GOT3 (cell line): ENCODE data around the gene KCNIP4.
"Not testable (repeated sequence)": the region's sequence is repeated elsewhere in the genome, so short reads cannot be mapped to it uniquely, and the experiment has no call there.

ENCODE experiments used
- DNase-seq: peaks from one replicate; lab custom pipeline; 2025; ENCODE audit warnings: mixed read lengths; lab: John Stamatoyannopoulos, UW

Gene KCNIP4

GRCh38 chr4:20752641-20753040, 1195.9 kb downstream of the KCNIP4 start:
- no peak for DNase-seq

GRCh38 chr4:20746000-20746399, 1202.6 kb downstream of the KCNIP4 start:
- not testable (repeated sequence) for DNase-seq

DNA sequence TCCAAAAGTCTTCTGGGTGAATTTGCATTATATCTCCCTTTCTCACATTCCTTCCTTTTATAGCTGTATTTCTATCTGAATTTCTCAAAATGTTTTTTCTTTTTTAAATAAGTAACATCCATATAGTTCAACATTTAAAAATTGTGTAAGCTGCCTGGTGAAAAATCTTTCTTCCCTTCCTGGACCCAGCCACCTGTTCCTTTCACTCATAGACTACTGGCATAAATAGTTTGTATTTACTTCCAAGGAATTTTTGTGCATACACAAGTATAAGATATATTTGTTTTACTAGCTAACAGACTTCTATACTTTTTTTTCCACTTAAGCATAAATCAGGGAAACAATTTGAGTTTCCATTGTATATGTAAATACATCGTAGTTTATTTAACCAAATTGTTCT, 1212.6 kb downstream of the KCNIP4 start:
- no peak for DNase-seq

DNA sequence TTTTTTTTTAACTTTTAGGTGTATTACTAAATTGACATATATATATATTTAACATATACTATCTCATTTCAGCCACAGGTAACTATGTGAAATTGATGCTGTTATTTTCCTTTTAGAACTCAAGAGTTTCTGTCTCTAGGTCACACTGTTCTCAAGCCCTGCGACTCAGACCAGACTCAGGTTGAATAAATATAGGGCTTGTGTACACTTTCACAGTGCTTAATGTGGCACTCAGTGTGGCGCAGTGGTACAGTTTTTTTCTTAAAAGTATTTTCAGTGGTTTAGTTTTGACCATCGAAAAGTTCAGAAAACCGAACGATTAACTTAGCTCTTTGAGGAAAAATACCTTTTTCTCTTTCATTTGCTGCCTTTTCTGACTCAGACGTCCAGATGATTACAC, 1223.7 kb downstream of the KCNIP4 start:
- DNase-seq, result no peak

- no peak for DNase-seq
Measured at GRCh38 chr4:20723463-20723862, 1225.1 kb downstream of the KCNIP4 start.

DNA sequence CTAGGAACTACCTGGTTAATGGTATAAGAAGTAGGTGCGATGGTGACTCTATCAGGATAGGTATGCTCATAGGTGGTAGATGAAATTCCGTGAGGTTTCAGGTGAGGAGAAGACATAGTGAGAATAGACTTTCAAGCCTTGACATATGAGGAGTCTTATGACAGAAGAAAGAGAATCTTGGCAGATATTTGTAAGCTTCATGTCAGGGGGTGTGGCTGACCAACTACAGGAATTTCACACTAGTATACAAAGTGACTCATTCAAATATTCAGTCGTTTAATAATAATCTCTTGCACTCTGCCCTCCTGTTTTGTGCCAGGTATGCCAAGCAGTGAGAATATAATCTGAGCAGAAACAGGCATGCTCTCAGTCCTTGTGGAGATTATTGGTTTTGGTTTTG, 1225.6 kb downstream of the KCNIP4 start:
- no peak for DNase-seq

DNA sequence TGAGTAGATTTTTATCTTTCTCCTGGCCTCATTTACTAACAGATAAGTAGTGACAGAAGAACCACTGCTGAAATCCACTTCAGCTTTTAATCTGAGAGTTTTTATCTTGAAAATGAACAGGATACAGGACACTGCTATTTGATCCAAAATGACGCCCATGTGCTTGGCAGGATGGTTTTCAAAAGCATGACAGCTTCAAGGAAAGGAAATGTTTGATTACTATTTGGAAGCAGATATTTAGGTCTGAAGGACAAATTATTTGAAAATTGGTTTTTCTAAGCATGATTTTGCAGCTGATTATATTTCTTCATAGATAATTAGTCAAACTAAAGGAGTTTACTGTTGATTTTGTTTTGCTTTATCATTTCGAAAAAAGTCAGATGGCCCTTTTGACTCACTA, 1237.2 kb downstream of the KCNIP4 start:
- no peak for DNase-seq

DNA sequence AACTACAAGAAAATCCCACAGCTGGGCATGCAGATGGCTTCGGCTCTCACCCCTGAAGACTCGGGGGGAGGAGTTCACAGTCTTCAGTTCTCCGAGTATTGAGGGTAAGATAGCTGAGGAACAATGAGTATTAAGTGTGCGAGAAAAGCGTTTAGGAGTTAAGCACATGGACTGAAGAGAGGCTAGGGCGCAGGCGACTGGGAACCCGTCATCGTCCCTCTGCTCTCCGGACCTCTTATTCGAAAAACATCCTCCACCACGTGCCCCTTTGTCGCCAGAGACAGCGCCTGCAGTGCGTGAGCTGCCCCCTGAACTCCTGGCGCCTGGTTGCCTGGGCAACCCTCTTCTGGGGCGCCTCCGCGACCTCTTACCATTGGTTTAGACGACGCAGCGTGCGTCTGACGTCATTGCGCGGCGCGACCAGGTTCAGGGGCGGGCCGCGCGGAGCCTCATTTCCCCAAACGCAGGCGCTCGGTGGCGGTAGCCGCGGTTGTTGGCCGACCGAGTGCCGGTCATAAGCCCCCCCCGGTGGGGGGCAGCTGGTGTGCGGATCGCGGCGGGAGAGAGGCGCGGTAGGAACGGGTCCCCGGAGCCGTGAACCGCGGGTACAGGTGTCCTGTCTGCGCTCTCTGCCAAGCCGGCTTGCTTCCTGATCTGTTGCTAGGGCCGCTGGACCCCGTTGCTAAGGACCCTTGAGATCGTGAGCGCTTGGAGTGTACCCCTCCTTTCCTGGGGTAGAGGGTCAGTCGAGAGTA, 1248.4 kb downstream of the KCNIP4 start, which contains the start of gene PACRGL:
Gene PACRGL (plus strand): TSS at position 452 of the 755 bp plus-strand sequence. CDS start 4,024 bp downstream, outside the sequence.
- peak; percentile 46 for DNase-seq

GRCh38 chr4:20698820-20699219, 1249.8 kb downstream of the KCNIP4 start:
- DNase-seq, result no peak

GRCh38 chr4:20698382-20698781, 1250.2 kb downstream of the KCNIP4 start:
- DNase-seq, result no peak

GRCh38 chr4:20696815-20697214, 1251.8 kb downstream of the KCNIP4 start:
- DNase-seq, result no peak

GRCh38 chr4:20687864-20688263, 1260.7 kb downstream of the KCNIP4 start:
- no peak for DNase-seq

- DNase-seq, result no peak
Measured at GRCh38 chr4:20684852-20685763, 1263.5 kb downstream of the KCNIP4 start.

GRCh38 chr4:20683766-20684165, 1264.8 kb downstream of the KCNIP4 start:
- no peak for DNase-seq

- DNase-seq, result no peak
Measured at GRCh38 chr4:20682853-20683252, 1265.7 kb downstream of the KCNIP4 start.

DNA sequence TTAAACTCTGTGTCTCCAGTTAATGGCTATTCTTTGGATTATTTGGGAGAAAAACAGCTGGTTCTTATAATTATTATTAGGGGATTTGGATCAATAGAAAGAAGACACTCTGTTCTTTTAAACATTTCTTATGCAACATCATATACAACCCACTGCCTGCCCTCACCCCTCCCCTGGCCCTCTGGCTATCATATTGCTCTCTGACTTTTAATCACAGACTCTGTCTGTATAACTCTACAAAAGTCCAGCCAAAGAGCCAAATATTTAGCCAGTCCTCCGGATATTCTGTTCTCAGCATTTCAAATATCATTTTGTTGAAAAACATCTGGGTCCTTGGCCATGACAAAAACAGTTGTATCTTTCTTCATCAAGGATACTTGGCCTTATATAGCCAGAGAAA, 1267.3 kb downstream of the KCNIP4 start:
- DNase-seq, result no peak

DNA sequence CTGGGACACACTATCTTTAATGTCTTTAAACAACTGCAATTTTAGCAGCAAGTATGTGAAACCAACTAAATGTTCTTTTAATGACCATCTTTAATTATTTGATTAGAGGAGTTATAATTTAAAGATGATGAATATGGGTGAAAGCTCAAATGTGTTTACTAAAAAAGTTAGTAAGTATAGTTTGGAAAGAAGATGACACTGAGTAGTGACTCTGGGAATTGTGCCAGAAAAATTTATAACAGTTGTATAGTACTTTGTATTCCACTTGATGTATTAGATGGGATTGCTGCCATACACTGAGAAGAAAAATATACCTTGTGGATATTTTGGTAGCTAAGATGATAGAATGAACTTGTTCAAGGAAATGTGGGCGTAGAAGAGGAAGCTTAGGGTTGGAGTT, 1267.8 kb downstream of the KCNIP4 start:
- no peak for DNase-seq

- DNase-seq, result no peak
Measured at GRCh38 chr4:20679951-20680350, 1268.6 kb downstream of the KCNIP4 start.
